ENCODE data around the gene TEX264. TPM values are rescaled to one million over a fixed set of nuclear protein-coding genes. Genes with fewer than 3 reads are reported as not detected.
A peak's percentile ranks its signal among the peaks of the same experiment; 100 is the strongest.

Gene TEX264
- total and polyA plus RNA-seq, 2 of the 13 experiments (the other 11 are each of a cell fraction or from before 2014, with no cell fraction given): 35.2 to 52.1 TPM

DNA sequence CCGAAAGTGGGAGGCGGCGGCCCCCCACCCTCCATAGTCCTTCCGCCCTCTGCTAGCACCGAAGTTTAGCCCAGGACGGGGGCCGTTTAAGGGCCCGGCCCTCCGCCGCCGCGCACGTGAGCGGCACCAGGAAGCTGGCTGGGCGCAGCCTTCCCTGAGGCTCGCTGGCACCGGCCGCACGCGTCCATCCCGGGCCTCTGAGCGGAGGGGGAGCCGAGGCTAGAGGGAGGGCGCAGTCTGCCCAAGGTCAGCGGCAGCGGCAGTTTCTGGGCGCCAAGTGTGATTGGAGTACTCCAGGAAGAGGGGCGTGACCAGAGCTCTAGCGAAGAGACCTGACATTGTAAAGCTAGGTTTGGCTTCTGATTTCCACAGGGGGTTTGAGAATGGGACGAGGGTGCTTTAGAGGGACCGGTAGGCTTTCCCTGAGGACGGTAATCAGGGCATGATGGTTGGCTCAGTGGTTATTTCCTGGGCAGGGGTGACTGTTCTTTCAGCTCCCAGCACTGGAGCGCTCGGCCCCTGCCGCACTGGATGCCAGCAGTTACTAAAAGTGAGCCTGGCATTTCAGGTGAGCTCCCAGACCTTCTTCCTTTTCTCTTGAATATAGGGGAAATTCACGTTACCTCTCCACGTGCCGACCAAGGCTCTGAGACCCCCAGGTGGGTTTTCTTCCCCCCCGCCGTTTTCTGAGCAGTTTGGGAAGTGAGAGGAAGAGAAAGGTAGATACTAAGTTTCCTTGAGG is 853 bp downstream of the TEX264 start (continued):
- no peak for TF ChIP-seq ZNF510 (CRISPR knock-in tag; IDR thresholded peaks at IDR 0.05; ENCODE audit: low read depth)
- TF ChIP-seq ZNF34 (CRISPR knock-in tag; IDR thresholded peaks at IDR 0.05; ENCODE audit: borderline replicate concordance): peak; percentile 79; the same call in 1 of the 2 replicates
- no peak for TF ChIP-seq TBX3 (IDR thresholded peaks at IDR 0.05; ENCODE audit: borderline replicate concordance)
- TF ChIP-seq XBP1 (CRISPR knock-in tag; IDR thresholded peaks at IDR 0.05): no peak
- no peak for TF ChIP-seq ZNF772 (CRISPR knock-in tag; IDR thresholded peaks at IDR 0.05)
- TF ChIP-seq ZNF891 (CRISPR knock-in tag; IDR thresholded peaks at IDR 0.05): peak; percentile 95; the same call in 1 of the 2 replicates
- no peak for TF ChIP-seq KDM1A (CRISPR knock-in tag; IDR thresholded peaks at IDR 0.05)
- TF ChIP-seq ZNF605 (CRISPR knock-in tag; IDR thresholded peaks at IDR 0.05): peak; percentile 52; the same call in 1 of the 2 replicates
- TF ChIP-seq STAG1 (CRISPR knock-in tag; IDR thresholded peaks at IDR 0.05): no peak
- TF ChIP-seq, protein P1, sequence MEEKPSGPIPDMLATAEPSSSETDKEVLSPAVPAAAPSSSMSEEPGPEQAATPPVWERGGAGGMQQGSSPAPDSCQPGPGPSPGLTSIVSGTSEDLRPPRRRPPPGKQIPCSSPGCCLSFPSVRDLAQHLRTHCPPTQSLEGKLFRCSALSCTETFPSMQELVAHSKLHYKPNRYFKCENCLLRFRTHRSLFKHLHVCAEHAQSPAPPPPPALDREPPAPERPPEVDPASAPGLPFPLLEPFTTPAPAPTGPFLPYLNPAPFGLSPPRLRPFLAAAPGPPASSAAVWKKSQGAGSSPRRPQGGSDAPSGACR (CRISPR knock-in tag; IDR thresholded peaks at IDR 0.05): peak; percentile 77; the same call in 1 of the 2 replicates
- TF ChIP-seq, protein P2, sequence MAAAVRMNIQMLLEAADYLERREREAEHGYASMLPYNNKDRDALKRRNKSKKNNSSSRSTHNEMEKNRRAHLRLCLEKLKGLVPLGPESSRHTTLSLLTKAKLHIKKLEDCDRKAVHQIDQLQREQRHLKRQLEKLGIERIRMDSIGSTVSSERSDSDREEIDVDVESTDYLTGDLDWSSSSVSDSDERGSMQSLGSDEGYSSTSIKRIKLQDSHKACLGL (CRISPR knock-in tag; IDR thresholded peaks at IDR 0.05): peak; percentile 80
- TF ChIP-seq, protein P3, sequence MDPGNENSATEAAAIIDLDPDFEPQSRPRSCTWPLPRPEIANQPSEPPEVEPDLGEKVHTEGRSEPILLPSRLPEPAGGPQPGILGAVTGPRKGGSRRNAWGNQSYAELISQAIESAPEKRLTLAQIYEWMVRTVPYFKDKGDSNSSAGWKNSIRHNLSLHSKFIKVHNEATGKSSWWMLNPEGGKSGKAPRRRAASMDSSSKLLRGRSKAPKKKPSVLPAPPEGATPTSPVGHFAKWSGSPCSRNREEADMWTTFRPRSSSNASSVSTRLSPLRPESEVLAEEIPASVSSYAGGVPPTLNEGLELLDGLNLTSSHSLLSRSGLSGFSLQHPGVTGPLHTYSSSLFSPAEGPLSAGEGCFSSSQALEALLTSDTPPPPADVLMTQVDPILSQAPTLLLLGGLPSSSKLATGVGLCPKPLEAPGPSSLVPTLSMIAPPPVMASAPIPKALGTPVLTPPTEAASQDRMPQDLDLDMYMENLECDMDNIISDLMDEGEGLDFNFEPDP (CRISPR knock-in tag; conservative IDR thresholded peaks at IDR 0.05): 0 out of 2 replicates have a peak, but pooled peaks have one; percentile 5
- TF ChIP-seq, protein P4, sequence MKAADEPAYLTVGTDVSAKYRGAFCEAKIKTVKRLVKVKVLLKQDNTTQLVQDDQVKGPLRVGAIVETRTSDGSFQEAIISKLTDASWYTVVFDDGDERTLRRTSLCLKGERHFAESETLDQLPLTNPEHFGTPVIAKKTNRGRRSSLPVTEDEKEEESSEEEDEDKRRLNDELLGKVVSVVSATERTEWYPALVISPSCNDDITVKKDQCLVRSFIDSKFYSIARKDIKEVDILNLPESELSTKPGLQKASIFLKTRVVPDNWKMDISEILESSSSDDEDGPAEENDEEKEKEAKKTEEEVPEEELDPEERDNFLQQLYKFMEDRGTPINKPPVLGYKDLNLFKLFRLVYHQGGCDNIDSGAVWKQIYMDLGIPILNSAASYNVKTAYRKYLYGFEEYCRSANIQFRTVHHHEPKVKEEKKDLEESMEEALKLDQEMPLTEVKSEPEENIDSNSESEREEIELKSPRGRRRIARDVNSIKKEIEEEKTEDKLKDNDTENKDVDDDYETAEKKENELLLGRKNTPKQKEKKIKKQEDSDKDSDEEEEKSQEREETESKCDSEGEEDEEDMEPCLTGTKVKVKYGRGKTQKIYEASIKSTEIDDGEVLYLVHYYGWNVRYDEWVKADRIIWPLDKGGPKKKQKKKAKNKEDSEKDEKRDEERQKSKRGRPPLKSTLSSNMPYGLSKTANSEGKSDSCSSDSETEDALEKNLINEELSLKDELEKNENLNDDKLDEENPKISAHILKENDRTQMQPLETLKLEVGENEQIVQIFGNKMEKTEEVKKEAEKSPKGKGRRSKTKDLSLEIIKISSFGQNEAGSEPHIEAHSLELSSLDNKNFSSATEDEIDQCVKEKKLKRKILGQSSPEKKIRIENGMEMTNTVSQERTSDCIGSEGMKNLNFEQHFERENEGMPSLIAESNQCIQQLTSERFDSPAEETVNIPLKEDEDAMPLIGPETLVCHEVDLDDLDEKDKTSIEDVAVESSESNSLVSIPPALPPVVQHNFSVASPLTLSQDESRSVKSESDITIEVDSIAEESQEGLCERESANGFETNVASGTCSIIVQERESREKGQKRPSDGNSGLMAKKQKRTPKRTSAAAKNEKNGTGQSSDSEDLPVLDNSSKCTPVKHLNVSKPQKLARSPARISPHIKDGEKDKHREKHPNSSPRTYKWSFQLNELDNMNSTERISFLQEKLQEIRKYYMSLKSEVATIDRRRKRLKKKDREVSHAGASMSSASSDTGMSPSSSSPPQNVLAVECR (CRISPR knock-in tag; IDR thresholded peaks at IDR 0.05; ENCODE audit: borderline replicate concordance): peak; percentile 80; the same call in 1 of the 2 replicates
- TF ChIP-seq, protein P5, sequence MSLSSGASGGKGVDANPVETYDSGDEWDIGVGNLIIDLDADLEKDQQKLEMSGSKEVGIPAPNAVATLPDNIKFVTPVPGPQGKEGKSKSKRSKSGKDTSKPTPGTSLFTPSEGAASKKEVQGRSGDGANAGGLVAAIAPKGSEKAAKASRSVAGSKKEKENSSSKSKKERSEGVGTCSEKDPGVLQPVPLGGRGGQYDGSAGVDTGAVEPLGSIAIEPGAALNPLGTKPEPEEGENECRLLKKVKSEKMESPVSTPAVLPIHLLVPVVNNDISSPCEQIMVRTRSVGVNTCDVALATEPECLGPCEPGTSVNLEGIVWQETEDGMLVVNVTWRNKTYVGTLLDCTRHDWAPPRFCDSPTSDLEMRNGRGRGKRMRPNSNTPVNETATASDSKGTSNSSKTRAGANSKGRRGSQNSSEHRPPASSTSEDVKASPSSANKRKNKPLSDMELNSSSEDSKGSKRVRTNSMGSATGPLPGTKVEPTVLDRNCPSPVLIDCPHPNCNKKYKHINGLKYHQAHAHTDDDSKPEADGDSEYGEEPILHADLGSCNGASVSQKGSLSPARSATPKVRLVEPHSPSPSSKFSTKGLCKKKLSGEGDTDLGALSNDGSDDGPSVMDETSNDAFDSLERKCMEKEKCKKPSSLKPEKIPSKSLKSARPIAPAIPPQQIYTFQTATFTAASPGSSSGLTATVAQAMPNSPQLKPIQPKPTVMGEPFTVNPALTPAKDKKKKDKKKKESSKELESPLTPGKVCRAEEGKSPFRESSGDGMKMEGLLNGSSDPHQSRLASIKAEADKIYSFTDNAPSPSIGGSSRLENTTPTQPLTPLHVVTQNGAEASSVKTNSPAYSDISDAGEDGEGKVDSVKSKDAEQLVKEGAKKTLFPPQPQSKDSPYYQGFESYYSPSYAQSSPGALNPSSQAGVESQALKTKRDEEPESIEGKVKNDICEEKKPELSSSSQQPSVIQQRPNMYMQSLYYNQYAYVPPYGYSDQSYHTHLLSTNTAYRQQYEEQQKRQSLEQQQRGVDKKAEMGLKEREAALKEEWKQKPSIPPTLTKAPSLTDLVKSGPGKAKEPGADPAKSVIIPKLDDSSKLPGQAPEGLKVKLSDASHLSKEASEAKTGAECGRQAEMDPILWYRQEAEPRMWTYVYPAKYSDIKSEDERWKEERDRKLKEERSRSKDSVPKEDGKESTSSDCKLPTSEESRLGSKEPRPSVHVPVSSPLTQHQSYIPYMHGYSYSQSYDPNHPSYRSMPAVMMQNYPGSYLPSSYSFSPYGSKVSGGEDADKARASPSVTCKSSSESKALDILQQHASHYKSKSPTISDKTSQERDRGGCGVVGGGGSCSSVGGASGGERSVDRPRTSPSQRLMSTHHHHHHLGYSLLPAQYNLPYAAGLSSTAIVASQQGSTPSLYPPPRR (CRISPR knock-in tag; IDR thresholded peaks at IDR 0.05; ENCODE audit: borderline replicate concordance): peak; percentile 0; the same call in 1 of the 2 replicates
- no peak for TF ChIP-seq JDP2 (CRISPR knock-in tag; IDR thresholded peaks at IDR 0.05; ENCODE audit: borderline replicate concordance)
- no peak for TF ChIP-seq ATF7-NPFF (CRISPR knock-in tag; IDR thresholded peaks at IDR 0.05; ENCODE audit: low read depth)
- peak; percentile 18; the same call in 1 of the 2 replicates for TF ChIP-seq ZNF616 (CRISPR knock-in tag; IDR thresholded peaks at IDR 0.05; ENCODE audit: low read depth)
